Stimulated activated CD8-positive, alpha-beta memory T cell treated with anti-CD3 and anti-CD28 coated beads, Interleukin-12 subunit alpha, Interleukin-12 subunit beta, amount 100 ng/mL, for 1 hour (primary cell): ENCODE results near the gene SIN3B.
"Not testable (repeated sequence)": the region's sequence is repeated elsewhere in the genome, so short reads cannot be mapped to it uniquely, and the experiment has no call there.

Source experiments
- DNase-seq: peaks from one replicate; pipeline ENCODE4 v3.0.0-alpha.2; 2020; ENCODE audit warnings: low read depth

The SIN3B gene

GRCh38 chr19:16868423-16869130 is 39.4 kb downstream of the SIN3B start:
- DNase-seq = no peak

DNA sequence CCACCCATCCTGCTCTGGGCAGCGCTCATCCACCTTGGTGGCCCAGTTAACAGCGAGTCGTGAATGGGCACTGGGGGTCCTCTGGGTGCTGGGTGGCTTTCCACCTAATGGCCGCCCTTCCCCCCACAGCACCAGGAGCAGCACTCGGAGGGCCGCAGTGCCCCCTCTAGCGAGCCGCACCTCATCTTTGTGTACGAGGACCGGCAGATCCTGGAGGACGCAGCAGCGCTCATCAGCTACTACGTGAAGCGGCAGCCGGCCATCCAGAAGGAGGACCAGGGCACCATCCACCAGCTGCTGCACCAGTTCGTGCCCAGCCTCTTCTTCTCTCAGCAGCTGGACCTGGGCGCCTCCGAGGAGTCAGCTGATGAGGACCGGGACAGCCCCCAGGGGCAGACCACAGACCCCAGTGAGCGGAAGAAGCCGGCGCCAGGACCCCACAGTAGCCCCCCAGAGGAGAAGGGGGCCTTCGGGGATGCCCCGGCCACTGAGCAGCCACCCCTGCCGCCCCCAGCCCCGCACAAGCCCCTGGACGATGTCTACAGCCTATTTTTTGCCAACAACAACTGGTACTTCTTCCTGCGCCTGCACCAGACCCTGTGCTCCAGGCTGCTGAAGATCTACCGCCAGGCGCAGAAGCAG is 40.3 kb downstream of the SIN3B start:
- no peak for DNase-seq

DNA sequence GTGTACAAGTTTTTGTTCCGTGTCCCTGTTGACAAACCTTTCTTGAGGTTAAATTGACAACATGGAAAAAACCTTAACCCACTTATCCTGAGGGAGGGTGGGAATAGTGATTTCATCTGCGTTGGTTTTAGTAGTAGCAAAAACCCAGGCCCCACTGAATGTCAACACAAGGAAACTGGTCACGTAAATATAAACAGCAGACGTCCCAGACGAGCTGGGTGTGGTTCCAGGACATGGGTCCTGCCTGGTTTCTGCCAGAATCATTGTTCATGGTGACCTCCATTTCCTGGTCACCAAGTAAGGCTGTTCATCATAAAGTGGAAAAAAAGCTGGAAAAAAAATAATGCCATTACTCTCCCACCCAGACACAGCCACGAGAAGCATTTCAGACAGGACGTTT is 42.7 kb downstream of the SIN3B start:
- DNase-seq = no peak

DNA sequence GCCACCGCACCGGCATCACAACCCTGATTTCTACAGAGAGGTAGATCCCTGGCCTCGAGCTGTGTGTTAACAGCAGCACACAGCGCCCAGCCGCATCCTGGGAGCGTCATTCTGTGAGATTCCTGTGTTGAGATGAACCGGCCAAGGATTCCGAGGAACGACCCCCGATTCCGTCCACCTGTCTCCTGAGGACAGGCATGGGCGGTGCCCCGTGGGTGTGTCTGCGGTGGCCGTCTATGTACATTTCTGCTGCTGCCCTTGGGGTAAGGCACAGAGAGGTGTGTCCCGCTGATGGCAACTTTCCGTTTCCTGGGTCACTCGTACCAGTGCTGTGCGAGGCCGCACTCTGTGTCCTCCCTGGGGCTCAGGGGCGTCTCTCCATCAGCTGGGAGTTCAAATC is 43.5 kb downstream of the SIN3B start:
- no peak for DNase-seq

DNA sequence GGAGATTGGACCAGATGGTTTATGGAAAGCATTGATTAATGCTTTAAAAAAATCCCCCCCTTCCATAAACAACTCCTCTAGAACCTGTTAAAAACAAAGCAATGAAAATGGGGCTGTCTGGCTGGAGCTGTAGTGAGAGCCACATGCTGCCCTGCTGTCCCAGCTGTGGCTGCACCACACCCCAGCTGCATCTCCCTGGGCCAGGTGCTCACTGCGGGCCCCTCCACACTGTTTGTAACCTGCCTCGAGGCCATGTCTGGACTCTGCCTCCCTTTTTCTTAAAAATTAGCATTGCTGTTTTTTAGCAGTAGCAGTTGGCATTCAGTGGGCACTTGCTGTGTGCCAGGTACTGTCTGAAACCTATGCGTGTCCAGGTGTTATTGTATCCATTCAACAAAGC is 44.4 kb downstream of the SIN3B start:
- no peak for DNase-seq

- DNase-seq = no peak
Observed at GRCh38 chr19:16874250-16874977, 45.2 kb downstream of the SIN3B start.

GRCh38 chr19:16874978-16875299 is 45.7 kb downstream of the SIN3B start:
- DNase-seq = not testable (repeated sequence)

DNA sequence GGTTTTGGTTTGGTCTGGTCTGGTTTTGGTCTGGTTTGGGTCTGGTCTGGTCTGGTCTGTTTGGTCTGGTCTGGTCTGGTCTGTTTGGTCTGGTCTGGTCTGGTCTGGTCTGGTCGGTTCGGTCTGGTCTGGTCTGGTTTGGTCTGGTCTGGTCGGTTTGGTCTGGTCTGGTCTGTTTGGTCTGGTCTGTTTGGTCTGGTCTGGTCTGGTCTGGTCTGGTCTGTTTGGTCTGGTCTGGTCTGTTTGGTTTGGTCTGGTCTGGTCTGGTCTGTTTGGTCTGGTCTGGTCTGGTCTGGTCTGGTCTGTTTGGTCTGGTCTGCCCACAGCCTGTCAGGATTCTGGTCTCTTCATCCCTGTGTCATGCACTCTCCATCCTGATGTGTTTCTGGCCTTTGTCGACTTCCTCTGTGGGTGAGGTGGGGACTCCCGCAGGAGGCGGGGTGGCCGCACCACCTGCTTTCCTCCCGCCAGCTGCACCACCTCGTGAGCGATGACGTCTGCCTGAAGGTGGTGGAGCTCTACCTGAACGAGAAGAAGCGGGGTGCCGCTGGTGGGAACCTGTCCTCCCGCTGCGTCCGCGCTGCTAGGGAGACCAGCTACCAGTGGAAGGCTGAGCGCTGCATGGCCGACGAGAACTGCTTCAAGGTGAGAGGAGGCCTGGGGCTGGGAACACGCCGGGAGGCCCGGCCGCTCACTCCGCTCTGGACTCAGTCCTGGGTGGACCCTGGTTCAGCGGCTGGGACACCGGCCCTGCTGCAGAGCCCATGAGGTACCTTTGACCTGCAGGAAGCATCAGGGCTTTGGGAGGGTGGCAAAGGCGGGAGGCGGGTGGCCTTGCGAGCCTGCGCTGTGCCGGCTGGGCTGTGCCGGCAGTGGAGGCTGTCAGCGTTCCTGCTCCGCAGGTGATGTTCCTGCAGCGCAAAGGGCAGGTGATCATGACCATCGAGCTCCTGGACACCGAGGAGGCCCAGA is 46.7 kb downstream of the SIN3B start:
- no peak for DNase-seq

DNA sequence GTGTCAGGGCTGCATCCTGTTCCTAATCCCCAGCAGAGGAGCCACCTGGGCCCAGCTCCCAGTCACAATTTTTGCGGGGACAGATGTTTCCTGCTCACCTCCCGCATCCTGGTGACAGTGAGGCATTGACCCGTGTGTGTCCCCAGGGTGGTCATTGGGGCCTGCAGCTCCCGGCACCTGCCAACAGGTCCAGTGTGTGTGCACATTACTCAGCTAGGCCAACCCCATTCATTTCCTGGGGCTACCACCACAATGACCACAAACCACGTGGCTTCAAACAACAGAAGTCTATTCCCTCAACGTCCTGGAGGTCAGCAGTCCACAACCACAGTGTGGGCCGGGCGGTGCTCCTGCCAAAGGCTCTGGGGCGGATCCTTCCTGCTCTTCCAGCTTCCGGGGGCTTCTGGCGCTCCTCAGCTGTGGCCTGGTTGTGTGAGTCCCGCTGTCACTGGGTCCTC is 47.7 kb downstream of the SIN3B start:
- no peak for DNase-seq

DNA sequence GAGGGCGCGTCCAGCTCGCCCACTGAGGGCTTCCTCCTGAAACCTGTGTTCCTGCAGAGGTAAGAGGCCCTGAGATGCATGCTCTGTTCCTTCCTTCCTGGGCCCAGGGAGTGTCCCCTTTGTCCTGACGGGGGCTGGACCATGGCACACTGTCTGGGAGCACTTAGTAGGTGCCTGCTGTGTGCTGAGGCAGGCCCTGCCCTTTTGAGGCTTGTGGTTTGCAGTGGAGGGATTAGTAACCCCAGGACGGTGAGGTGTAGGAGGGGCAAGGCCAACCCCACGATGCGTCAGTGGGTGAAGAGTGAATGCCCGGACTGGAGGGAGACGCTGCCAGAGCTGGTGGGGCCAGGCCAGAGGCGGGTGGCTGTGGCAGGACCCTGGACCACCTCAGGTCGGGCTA is 48.4 kb downstream of the SIN3B start:
- no peak for DNase-seq

GRCh38 chr19:16878181-16878965 is 49.2 kb downstream of the SIN3B start:
- DNase-seq = no peak

DNA sequence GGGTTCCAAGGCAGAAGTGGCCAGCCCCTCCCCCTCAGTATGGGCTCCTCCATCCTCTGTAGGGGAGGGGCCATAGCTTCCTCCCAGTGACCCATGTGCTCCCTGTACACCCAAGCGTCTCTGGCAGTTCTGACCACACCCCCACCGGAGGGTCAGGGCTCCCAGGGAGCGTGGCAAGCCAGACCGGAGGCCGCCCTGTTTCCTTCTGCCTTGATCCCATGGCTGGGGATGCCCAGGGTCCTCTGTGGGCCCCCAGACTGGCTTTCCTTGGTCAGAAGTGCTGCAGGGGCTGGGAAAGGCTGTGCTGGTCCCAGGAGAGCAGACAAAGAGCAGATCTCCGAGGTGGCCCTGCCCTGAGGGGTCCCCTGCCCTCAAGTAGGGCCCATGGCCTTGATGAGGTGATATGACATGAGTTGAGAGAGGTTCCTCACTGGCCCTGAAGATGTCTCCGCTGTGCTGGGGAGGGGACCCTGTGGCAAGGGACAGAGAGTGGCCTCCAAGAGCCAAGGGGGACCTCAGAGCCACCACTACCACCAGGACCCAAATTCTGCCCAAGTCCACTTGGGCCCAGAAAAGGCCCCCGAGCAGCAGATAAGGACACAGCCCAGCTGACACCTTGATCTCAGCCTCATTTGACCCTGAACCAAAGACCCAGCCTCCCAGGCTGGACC is 51.8 kb downstream of the SIN3B start:
- no peak for DNase-seq

DNA sequence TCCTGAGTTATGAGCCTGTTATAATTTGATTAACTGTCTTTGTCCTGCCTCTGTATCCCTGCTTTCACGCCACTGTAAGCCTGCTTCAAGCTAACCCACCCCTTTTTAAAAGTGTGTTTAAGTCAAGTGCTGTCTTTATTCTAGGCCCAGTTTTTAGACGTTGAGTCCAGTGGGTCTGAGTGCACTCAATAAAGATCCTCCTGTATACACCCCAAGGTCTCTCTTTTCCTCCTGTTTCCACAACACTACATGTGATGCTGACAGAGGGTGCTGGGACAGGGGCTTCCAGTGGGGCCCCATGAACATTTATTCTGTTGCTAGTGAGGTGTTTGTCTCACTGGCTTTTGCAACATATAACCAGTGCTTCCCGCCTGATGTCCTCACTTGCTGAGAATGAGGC is 52.9 kb downstream of the SIN3B start:
- no peak for DNase-seq

GRCh38 chr19:16883522-16883921 is 54.3 kb downstream of the SIN3B start:
- no peak for DNase-seq

GRCh38 chr19:16885166-16885565 is 56.0 kb downstream of the SIN3B start:
- no peak for DNase-seq

- no peak for DNase-seq
Observed at GRCh38 chr19:16886305-16886880, 57.2 kb downstream of the SIN3B start.

DNA sequence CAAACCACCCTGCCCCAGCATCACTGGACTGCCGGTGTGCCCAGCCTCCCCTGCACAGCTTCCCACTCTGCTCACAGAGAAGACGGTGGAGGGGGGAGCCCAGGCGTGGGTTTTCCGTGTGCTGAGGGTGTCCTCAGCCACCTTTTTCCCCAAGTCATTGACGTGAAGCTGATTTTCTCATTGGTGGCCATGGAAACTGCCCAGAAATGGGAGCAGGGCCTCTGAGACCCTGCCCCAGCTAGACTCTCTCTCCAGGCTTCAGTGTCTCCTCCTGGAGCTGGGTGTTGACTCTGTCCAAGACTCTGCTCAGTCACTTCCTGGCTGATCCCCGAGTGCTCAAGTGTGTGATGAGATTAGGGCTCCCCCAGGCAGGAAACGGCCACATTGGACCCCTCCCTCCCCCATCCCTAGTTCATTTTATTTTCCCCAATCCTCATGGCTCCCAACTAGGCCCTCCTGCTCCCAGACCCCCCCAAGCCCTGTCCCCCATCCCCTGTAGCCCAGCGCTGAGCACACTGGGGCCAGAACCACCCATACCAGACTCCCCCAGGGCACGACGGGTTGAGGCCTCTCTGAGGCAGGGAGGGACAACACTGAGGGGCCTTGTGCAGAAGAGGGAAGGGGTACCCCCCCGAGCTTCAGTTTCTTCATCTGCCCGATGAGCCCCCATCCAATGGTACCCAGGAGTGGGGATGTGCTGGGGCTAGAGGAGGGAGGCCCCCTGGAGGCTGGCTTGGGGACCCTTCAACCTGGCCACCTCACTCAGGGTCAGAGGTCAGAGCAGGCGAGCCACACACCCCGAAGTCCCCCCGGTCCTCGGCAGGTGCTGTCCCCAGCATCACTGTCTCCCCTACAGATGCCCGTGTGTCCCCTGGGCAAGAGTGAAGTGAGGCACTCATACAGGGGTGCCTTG is 58.4 kb downstream of the SIN3B start:
- DNase-seq = no peak

- no peak for DNase-seq
Observed at GRCh38 chr19:16888629-16889365, 59.6 kb downstream of the SIN3B start, which contains the start of gene F2RL3. F2RL3 (plus strand) TSS chr19:16888999; CDS start chr19:16889190, 191 bp downstream.
